Epithelial cell of proximal tubule (primary cell): Measurements from ENCODE around the gene CLEC7A. TPM values are rescaled to one million over a fixed set of nuclear protein-coding genes. Genes with fewer than 3 reads are reported as not detected.
A peak's percentile ranks its signal among the peaks of the same experiment; 100 is the strongest.

Experiments used
- DNase-seq: peaks from one replicate; pipeline ENCODE4 v3.0.0-alpha.2; 2011; ENCODE audit warnings: low read depth
- H3K4me3 ChIP-seq: 2 replicates; pipeline ENCODE4 v1.5.1; 2011; ENCODE audit warnings: low read depth, mild to moderate bottlenecking, low read length
- CTCF ChIP-seq: conservative IDR thresholded peaks from 2 replicates; pipeline ENCODE4 v1.5.1; 2012; ENCODE audit warnings: low read depth, mild to moderate bottlenecking, low read length
- total RNA-seq: library from RNA; depleted of rRNA; stranded (reverse); fragments of >200 nt; gene quantifications from 2 replicates; pipeline ENCODE4 v1.2.3, GENCODE V29; 2015

Gene CLEC7A
- total RNA-seq, 1 donor from 2014 or later, result not detected

GRCh38 chr12:10158406-10158805 is 28.4 kb upstream of the CLEC7A start:
- TF ChIP-seq CTCF, result no peak
- no peak overlapping the region for H3K4me3 ChIP-seq
- no peak for DNase-seq

- H3K4me3 ChIP-seq, result no peak overlapping the region
- no peak for TF ChIP-seq CTCF
- DNase-seq, result no peak
Measured at GRCh38 chr12:10155966-10156365, 26.0 kb upstream of the CLEC7A start.

GRCh38 chr12:10154145-10154496 is 24.1 kb upstream of the CLEC7A start:
- peak overlapping the region; percentile 72 for H3K4me3 ChIP-seq
- no peak for DNase-seq
- no peak for TF ChIP-seq CTCF

- peak; percentile 79 for TF ChIP-seq CTCF
- DNase-seq, result no peak
- H3K4me3 ChIP-seq, result peak overlapping the region; percentile 72
Measured at GRCh38 chr12:10153271-10154144, 23.5 kb upstream of the CLEC7A start.

GRCh38 chr12:10151621-10152020 is 21.6 kb upstream of the CLEC7A start:
- no peak for DNase-seq
- no peak overlapping the region for H3K4me3 ChIP-seq
- no peak for TF ChIP-seq CTCF

- no peak for DNase-seq
- TF ChIP-seq CTCF, result no peak
- H3K4me3 ChIP-seq, result no peak overlapping the region
Measured at GRCh38 chr12:10147714-10148403, 17.9 kb upstream of the CLEC7A start.
